Spleen (tissue), 11 donors: ENCODE data around the gene ACTN2. TPM values are rescaled to one million over a fixed set of nuclear protein-coding genes. Genes with fewer than 3 reads are reported as not detected.

Experiments used
- DNase-seq: peaks from one replicate; pipeline ENCODE4 v3.0.0-alpha.2; 2020
- H3K27ac ChIP-seq, 8 donors: fragments of 200-600 bp; sonication (generic) in 7 of 8; 1 replicate in 4 of 8; 2 replicates in 4 of 8; pipeline versions ENCODE4 v1.5.0 to v1.8.0; 2016 to 2021; ENCODE audit warnings: inconsistent platforms in 4 of 8, mild to moderate bottlenecking in 4 of 8, moderate library complexity in 1 of 8
- H3K27me3 ChIP-seq, 7 donors: fragments of 200-600 bp; sonication (generic) in 6 of 7; replicated peaks in 1 of 7; 1 replicate in 4 of 7; 2 replicates in 3 of 7; pipeline versions ENCODE4 v1.5.0 to v1.8.0; 2016 to 2021; ENCODE audit warnings: inconsistent platforms in 3 of 7, mild to moderate bottlenecking in 1 of 7
- H3K36me3 ChIP-seq, 6 donors: fragments of 200-600 bp; sonication (generic) in 5 of 6; 1 replicate in 4 of 6; 2 replicates in 2 of 6; pipeline versions ENCODE4 v1.5.0 to v1.8.0; 2016 to 2021; ENCODE audit warnings: inconsistent platforms in 2 of 6
- H3K4me1 ChIP-seq, 6 donors: fragments of 200-600 bp; sonication (generic) in 5 of 6; 1 replicate in 3 of 6; 2 replicates in 3 of 6; pipeline versions ENCODE4 v1.5.0 to v1.8.0; 2016 to 2021; ENCODE audit warnings: inconsistent platforms in 3 of 6
- H3K4me3 ChIP-seq, 8 donors: fragments of 200-600 bp; sonication (generic) in 7 of 8; 1 replicate in 4 of 8; 2 replicates in 4 of 8; pipeline versions ENCODE4 v1.5.0 to v1.8.0; 2016 to 2021; ENCODE audit warnings: inconsistent platforms in 4 of 8, mild to moderate bottlenecking in 4 of 8, moderate library complexity in 2 of 8
- H3K9me3 ChIP-seq, 8 donors: fragments of 200-600 bp; sonication (generic) in 7 of 8; 1 replicate in 4 of 8; 2 replicates in 4 of 8; pipeline versions ENCODE4 v1.5.0 to v1.8.0; 2016 to 2021; ENCODE audit warnings: inconsistent platforms in 4 of 8
- CTCF ChIP-seq, 11 experiments: fragments of 200-600 bp in 7 of 11; fragments of 450-650 bp in 4 of 11; sonication (generic) in 4 of 11; IDR thresholded peaks in 8 of 11; conservative IDR thresholded peaks in 3 of 11; 1 replicate in 7 of 11; 2 replicates in 4 of 11; pipeline versions ENCODE4 v1.4.0 to v1.8.0; 2016 to 2021; ENCODE audit warnings: antibody characterized with exemption in 11 of 11, inconsistent platforms in 4 of 11, mild to moderate bottlenecking in 1 of 11
- POLR2A ChIP-seq, 3 donors: fragments of 450-650 bp; IDR thresholded peaks; one replicate each; pipeline ENCODE4 v1.5.1; 2017; ENCODE audit warnings: antibody characterized with exemption in 3 of 3, mild to moderate bottlenecking in 1 of 3
- POLR2AphosphoS5 ChIP-seq, 3 donors: sonication (generic); formaldehyde crosslinking; IDR thresholded peaks; one replicate each; pipeline ENCODE4 v1.5.1; 2017; ENCODE audit warnings: antibody characterized with exemption in 3 of 3
- WGBS, 5 donors: extraction: QIAGEN DNeasy Blood & Tissue Kit in 3 of 5; methylation state at CpG; one replicate each; pipeline versions ENCODE4 v1.1.5 to v1.1.7; 2013 to 2018; 5-methylcytosine and 5-hydroxymethylcytosine counted together
- intact Hi-C: fragments of 100-400 bp; cut with DNase I; formaldehyde crosslinking; loops from one replicate; pipeline ENCODE4 v1.15.0; 2023; ENCODE audit warnings: low total_unique reads
- polyA plus RNA-seq, 3 donors: library from polyadenylated mRNA; stranded (reverse); fragments of 200-250 nt; gene quantifications; one replicate each; pipeline ENCODE4 v1.2.1, GENCODE V29; 2013
- total RNA-seq, 7 donors: library from RNA; depleted of rRNA in 3 of 7; stranded (reverse); fragments of >200 nt in 3 of 7; fragmentation: NEBNext Ultra II Directional in 4 of 7; extraction: Animal tissue kit (Norgen Biotek cat#: 25700) in 4 of 7; gene quantifications; one replicate each; pipeline versions ENCODE4 v1.1.0 to v1.2.1, GENCODE V29; 2016 to 2021
- donor health status: healthy with polysubstance abuse.
- donor health status: DM: no; HTN: no; CAD: no; lungs with moderate emphysema.
- donor health status: DM: no; HTN: no; CAD: no.
- donor health status: Bipolar disorder and iron deficiency.
- donor health status: healthy.
- donor health status: DM: no; HTN: no; CAD: no.
- donor health status: DM: yes; HTN: yes; CAD: no.

ACTN2 gene
- total and polyA plus RNA-seq, 10 donors = 0.19 to 1.5 (median 0.64) TPM; not detected in 4

DNA sequence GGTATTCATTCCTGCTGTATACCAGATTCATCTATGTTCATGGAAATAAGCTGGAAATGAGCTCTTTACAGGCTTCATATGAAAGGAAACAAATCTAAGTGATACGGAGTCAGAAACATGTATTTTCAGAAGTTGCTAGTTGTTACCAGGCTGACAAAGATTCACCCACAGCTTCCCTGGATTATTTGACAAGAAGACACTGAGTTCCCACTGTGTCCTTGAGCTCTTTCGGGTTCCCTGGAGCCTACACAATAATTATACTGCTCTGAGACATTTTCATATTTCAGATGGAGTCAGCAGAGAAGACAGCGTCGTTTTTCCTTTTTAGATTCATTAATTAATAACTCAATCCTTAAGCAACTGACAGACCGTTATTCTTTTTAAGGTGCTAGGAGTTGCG lies 79.5 kb downstream of the ACTN2 start:
- Histone ChIP-seq H3K4me3 (no peak overlapping the region), H3K27me3 (peaks cover 0 to 9% (median 0%) of the 10 kb centered on the region in 7 donors), H3K36me3 (no peaks in the 10 kb centered on the region), H3K27ac (no peak overlapping the region), H3K9me3 (no peaks in the 10 kb centered on the region), H3K4me1 (no peaks in the 10 kb centered on the region)
- intact Hi-C loops = no loop called here
- DNase-seq = no peak
- 68 to 83% (median 75%) methylated on average over 6 of the region's 6 CpGs for WGBS, 5 donors
- no peak for TF ChIP-seq POLR2A (IDR thresholded peaks at IDR 0.05)
- TF ChIP-seq POLR2AphosphoS5 (IDR thresholded peaks at IDR 0.05) = no peak
- no peak for TF ChIP-seq CTCF (IDR thresholded peaks at IDR 0.05 in 8 of 11, conservative IDR thresholded peaks at IDR 0.05 in 3 of 11)

- H3K9me3 ChIP-seq = no peaks in the 10 kb centered on the region
- H3K27me3 ChIP-seq = peaks cover 0 to 13% (median 0%) of the 10 kb centered on the region in 7 donors
- intact Hi-C loops = no loop called here
- no peak overlapping the region for H3K27ac ChIP-seq
- no peak overlapping the region for H3K4me3 ChIP-seq
- H3K4me1 ChIP-seq = no peaks in the 10 kb centered on the region
- TF ChIP-seq CTCF (IDR thresholded peaks at IDR 0.05 in 8 of 11, conservative IDR thresholded peaks at IDR 0.05 in 3 of 11) = no peak
- no peak for TF ChIP-seq POLR2AphosphoS5 (IDR thresholded peaks at IDR 0.05)
- no peak for TF ChIP-seq POLR2A (IDR thresholded peaks at IDR 0.05)
- no peak for DNase-seq
- H3K36me3 ChIP-seq = no peaks in the 10 kb centered on the region
- 84 to 92% (median 88%) methylated on average over 3 of the region's 3 CpGs for WGBS, 5 donors
These were observed 80.2 kb downstream of the ACTN2 start for GRCh38 chr1:236766506-236766905.

GRCh38 chr1:236767276-236767675 lies 81.0 kb downstream of the ACTN2 start:
- Histone ChIP-seq H3K4me3 (no peak overlapping the region), H3K9me3 (no peaks in the 10 kb centered on the region), H3K27ac (no peak overlapping the region), H3K36me3 (no peaks in the 10 kb centered on the region), H3K27me3 (peaks cover 0 to 13% (median 0%) of the 10 kb centered on the region in 7 donors), H3K4me1 (no peaks in the 10 kb centered on the region)
- WGBS, 5 donors = 79 to 92% (median 83%) methylated on average over 6 of the region's 6 CpGs
- TF ChIP-seq CTCF (IDR thresholded peaks at IDR 0.05 in 8 of 11, conservative IDR thresholded peaks at IDR 0.05 in 3 of 11) = no peak
- DNase-seq = no peak
- intact Hi-C loops = no loop called here

- H3K4me3 ChIP-seq = no peak overlapping the region
- no peaks in the 10 kb centered on the region for H3K9me3 ChIP-seq
- intact Hi-C loops = no loop called here
- DNase-seq = no peak
- H3K27ac ChIP-seq = no peak overlapping the region
- peaks cover 0 to 13% (median 0%) of the 10 kb centered on the region in 7 donors for H3K27me3 ChIP-seq
- TF ChIP-seq POLR2AphosphoS5 (IDR thresholded peaks at IDR 0.05) (no peak), POLR2A (IDR thresholded peaks at IDR 0.05) (no peak), CTCF (IDR thresholded peaks at IDR 0.05 in 8 of 11, conservative IDR thresholded peaks at IDR 0.05 in 3 of 11) (no peak)
- no peaks in the 10 kb centered on the region for H3K4me1 ChIP-seq
- H3K36me3 ChIP-seq = no peaks in the 10 kb centered on the region
These were observed 82.3 kb downstream of the ACTN2 start for GRCh38 chr1:236768601-236769000.
